PC-3 (cell line): ENCODE results near the gene ERCC5. TPM values are rescaled to one million over a fixed set of nuclear protein-coding genes. Genes with fewer than 3 reads are reported as not detected.
A peak's percentile ranks its signal among the peaks of the same experiment; 100 is the strongest.

Experiments
- ATAC-seq: fragments of 200-7000 bp; cut with Tn5 transposase; 2 replicates; pipeline ENCODE4 v1.9.1; 2020; ENCODE audit warnings: mild to moderate bottlenecking, moderate library complexity
- BruUV-seq: library from RNA; stranded (reverse); fragments of 400-500 nt; replicated peaks from 2 replicates; lab custom pipeline; 2021; lab: Mats Ljungman, UMichigan
- CTCF ChIA-PET: fragments of 300-600 bp; sonication (Branson Sonifier 250); formaldehyde crosslinking; loops from one replicate; lab custom pipeline; 2022; ENCODE audit warnings: antibody characterized with exemption; lab: Charles Lee
- POLR2A ChIA-PET: fragments of 300-600 bp; sonication (Branson Sonifier 250); formaldehyde crosslinking; loops from one replicate; lab custom pipeline; 2022; ENCODE audit warnings: antibody characterized with exemption; ENCODE audit not compliant: unreplicated experiment; lab: Charles Lee
- DNase-seq: peaks from one replicate; pipeline ENCODE4 v3.0.0-alpha.2; 2015
- H2AFZ ChIP-seq: fragments of 300-600 bp; sonication (generic); 2 replicates; pipeline ENCODE4 v1.6.0; 2016; ENCODE audit warnings: antibody characterized with exemption, low read length
- H3F3A ChIP-seq: fragments of 300-600 bp; sonication (generic); one replicate; pipeline ENCODE4 v1.6.0; 2017; ENCODE audit warnings: antibody characterized with exemption, low read length, control low read depth, mild to moderate bottlenecking; ENCODE audit not compliant: unreplicated experiment
- H3K27ac ChIP-seq: fragments of 300-600 bp; sonication (generic); 2 replicates; pipeline ENCODE4 v1.5.1; 2016; ENCODE audit warnings: mild to moderate bottlenecking, low read length
- H3K27me3 ChIP-seq: fragments of 300-600 bp; sonication (generic); 2 replicates; pipeline ENCODE4 v1.6.1; 2016; ENCODE audit warnings: low read length, mixed read lengths
- H3K36me3 ChIP-seq: fragments of 300-600 bp; sonication (generic); 2 replicates; pipeline ENCODE4 v1.6.1; 2016; ENCODE audit warnings: low read depth, mixed run types, low read length, mixed read lengths
- H3K4me1 ChIP-seq: fragments of 300-600 bp; sonication (generic); 2 replicates; pipeline ENCODE4 v1.5.1; 2016; ENCODE audit warnings: low read length; ENCODE audit not compliant: insufficient read depth
- H3K4me2 ChIP-seq: fragments of 300-600 bp; sonication (generic); 2 replicates; pipeline ENCODE4 v1.6.0; 2016; ENCODE audit warnings: low read length
- H3K4me3 ChIP-seq: fragments of 300-600 bp; sonication (generic); 2 replicates; pipeline ENCODE4 v1.5.1; 2016; ENCODE audit warnings: mild to moderate bottlenecking, low read length, mixed read lengths
- H3K79me2 ChIP-seq: fragments of 300-600 bp; sonication (generic); 2 replicates; pipeline ENCODE4 v1.6.1; 2017; ENCODE audit warnings: low read length, mixed read lengths
- H3K9ac ChIP-seq: fragments of 300-600 bp; sonication (generic); 2 replicates; pipeline ENCODE4 v1.6.0; 2016; ENCODE audit warnings: mild to moderate bottlenecking, low read length
- H3K9me2 ChIP-seq: fragments of 300-600 bp; sonication (generic); replicated peaks from 2 replicates; pipeline ENCODE4 v1.6.1; 2016; ENCODE audit warnings: mixed run types, low read length, mixed read lengths
- H3K9me3 ChIP-seq: fragments of 300-600 bp; sonication (generic); 2 replicates; pipeline ENCODE4 v1.6.1; 2016; ENCODE audit warnings: low read length, mixed read lengths
- H4K20me1 ChIP-seq: fragments of 300-600 bp; sonication (generic); 2 replicates; pipeline ENCODE4 v1.6.1; 2016; ENCODE audit warnings: low read length, mixed read lengths
- EZH2 ChIP-seq: fragments of 300-600 bp; sonication (generic); IDR thresholded peaks from one replicate; pipeline ENCODE4 v1.6.1; 2017; ENCODE audit warnings: antibody characterized with exemption, mild to moderate bottlenecking, low read length; ENCODE audit not compliant: unreplicated experiment
- EZH2phosphoT487 ChIP-seq: fragments of 300-600 bp; sonication (generic); IDR thresholded peaks from 2 replicates; pipeline ENCODE4 v1.6.1; 2018; ENCODE audit warnings: mild to moderate bottlenecking, antibody characterized with exemption, low read length, borderline replicate concordance
- intact Hi-C: fragments of 100-400 bp; cut with micrococcal nuclease; formaldehyde crosslinking; loops from 2 replicates; pipeline ENCODE4 v1.9.0; 2023
- total RNA-seq: library from RNA; depleted of rRNA; stranded (reverse); fragments of >200 nt; gene quantifications from 2 replicates; pipeline ENCODE4 v1.2.3, GENCODE V29; 2014
- TF ChIP-seq, protein P1 (sequence below): fragments of 300-600 bp; sonication (generic); conservative IDR thresholded peaks from 2 replicates; pipeline ENCODE4 v1.5.1; 2017; ENCODE audit warnings: antibody characterized with exemption, low read depth, mild to moderate bottlenecking, low read length

The ERCC5 gene
- total RNA-seq, 1 experiment from 2014 or later: 19.3 TPM

DNA sequence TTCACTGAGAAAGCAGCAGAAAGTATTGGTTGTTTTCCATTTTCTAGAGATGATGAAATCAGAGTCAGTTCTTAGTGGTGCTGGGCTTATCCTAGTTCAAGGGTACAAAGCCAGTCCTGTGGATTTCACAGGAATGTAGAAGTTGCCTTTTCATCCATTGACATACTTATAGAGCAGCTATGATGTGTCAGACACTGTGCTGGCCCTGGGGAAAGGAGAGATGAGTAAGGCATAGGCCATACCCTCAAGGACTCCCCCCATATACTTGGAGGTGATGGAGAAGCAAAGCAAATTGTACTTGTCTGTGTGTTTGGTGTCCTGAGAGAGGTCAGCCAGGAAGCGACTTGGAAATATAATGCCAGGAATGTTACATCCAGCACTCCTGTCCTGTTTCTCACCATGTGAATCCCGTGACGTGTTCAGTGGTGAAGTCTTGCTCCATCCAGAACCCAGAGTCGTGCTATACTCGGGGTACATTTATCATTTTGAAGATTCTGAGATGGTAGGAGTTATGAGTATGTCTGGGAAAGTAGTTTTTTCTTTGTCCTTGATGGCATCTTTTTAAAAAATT, 22.6 kb downstream of the ERCC5 start:
- POLR2A ChIA-PET: no interaction called here
- peaks cover 8% of the 10 kb centered on the region for H3K4me1 ChIP-seq
- ATAC-seq (no peak), DNase-seq (no peak)
- no peaks in the 10 kb centered on the region for H3K79me2 ChIP-seq
- BruUV-seq: no TSS peak
- no peaks in the 10 kb centered on the region for H4K20me1 ChIP-seq
- H3K36me3 ChIP-seq: peaks cover 4% of the 10 kb centered on the region; the same call in 1 of the 2 replicates
- H3F3A ChIP-seq: no peaks in the 10 kb centered on the region
- TF ChIP-seq EZH2phosphoT487: no peak
- TF ChIP-seq, protein P1, sequence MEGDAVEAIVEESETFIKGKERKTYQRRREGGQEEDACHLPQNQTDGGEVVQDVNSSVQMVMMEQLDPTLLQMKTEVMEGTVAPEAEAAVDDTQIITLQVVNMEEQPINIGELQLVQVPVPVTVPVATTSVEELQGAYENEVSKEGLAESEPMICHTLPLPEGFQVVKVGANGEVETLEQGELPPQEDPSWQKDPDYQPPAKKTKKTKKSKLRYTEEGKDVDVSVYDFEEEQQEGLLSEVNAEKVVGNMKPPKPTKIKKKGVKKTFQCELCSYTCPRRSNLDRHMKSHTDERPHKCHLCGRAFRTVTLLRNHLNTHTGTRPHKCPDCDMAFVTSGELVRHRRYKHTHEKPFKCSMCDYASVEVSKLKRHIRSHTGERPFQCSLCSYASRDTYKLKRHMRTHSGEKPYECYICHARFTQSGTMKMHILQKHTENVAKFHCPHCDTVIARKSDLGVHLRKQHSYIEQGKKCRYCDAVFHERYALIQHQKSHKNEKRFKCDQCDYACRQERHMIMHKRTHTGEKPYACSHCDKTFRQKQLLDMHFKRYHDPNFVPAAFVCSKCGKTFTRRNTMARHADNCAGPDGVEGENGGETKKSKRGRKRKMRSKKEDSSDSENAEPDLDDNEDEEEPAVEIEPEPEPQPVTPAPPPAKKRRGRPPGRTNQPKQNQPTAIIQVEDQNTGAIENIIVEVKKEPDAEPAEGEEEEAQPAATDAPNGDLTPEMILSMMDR: no peak
- no peak for TF ChIP-seq EZH2
- CTCF ChIA-PET: no interaction called here
- no peak overlapping the region for H3K4me2 ChIP-seq
- no peaks in the 10 kb centered on the region for H3K9me3 ChIP-seq
- H3K4me3 ChIP-seq: no peak overlapping the region
- H3K9ac ChIP-seq: no peak overlapping the region
- no peaks in the 10 kb centered on the region for H3K27me3 ChIP-seq
- intact Hi-C loops: no loop called here
- H3K27ac ChIP-seq: no peak overlapping the region
- no peaks in the 10 kb centered on the region for H3K9me2 ChIP-seq
- no peak overlapping the region for H2AFZ ChIP-seq

DNA sequence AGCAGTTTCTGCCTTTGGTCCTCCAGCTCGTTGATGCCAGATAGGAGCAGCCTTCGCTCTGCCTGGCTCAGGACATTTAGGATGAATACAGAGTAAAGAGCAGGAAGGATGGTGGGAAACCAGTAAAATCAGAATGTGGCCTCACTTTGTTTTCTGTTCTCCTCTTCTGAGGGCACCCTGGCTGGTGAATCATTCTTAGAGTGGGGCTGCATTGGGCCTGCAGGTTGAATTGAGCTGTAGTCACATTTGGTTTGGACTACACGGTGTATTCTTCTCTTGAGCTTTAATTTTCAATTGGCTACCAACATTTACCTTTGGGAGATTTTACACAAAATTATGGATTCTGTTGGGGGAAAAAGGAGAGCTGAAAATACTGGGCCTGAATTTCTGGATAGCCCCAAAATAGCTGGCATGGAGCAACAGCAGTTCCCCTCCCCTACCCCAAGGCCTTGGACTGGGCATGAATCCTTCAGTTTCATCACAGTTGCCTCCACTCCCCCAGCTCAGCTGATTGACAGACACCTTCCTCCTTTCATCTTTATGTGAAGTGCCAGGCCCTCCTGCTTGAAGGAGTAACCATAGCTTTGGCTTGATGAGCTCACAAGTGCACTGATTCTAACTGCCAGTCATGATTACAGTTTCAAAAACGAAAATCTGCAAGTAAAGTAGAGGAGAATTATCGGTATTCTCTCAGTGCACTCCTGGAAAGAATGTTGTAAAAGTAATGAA, 24.3 kb downstream of the ERCC5 start:
- H3K79me2 ChIP-seq: no peaks in the 10 kb centered on the region
- ATAC-seq (peak; percentile 31), DNase-seq (no peak)
- H3F3A ChIP-seq: no peaks in the 10 kb centered on the region
- peaks cover 16% of the 10 kb centered on the region for H3K4me1 ChIP-seq
- H3K36me3 ChIP-seq: peaks cover 4% of the 10 kb centered on the region; the same call in 1 of the 2 replicates
- H3K27ac ChIP-seq: no peak overlapping the region
- no peak overlapping the region for H3K4me3 ChIP-seq
- H3K9me3 ChIP-seq: no peaks in the 10 kb centered on the region
- H3K27me3 ChIP-seq: no peaks in the 10 kb centered on the region
- BruUV-seq: no TSS peak
- no peaks in the 10 kb centered on the region for H3K9me2 ChIP-seq
- intact Hi-C loops: no loop called here
- H2AFZ ChIP-seq: no peak overlapping the region
- ChIA-PET POLR2A (no interaction called here), CTCF (interaction anchor here (0.7 kb wide), 2 partner anchors 8 to 86 kb away, joined by 3 read pairs; no protein-coding TSS in a partner anchor)
- H3K4me2 ChIP-seq: no peak overlapping the region
- TF ChIP-seq, protein P1: no peak
- TF ChIP-seq EZH2phosphoT487 (no peak), EZH2 (no peak)
- no peaks in the 10 kb centered on the region for H4K20me1 ChIP-seq
- no peak overlapping the region for H3K9ac ChIP-seq
